HG02798 (cell line): ENCODE measurements around the gene OTOP1.
"Not testable (repeated sequence)": the region's sequence is repeated elsewhere in the genome, so short reads cannot be mapped to it uniquely, and the experiment has no call there.

Experiments
- ATAC-seq: cut with Tn5 transposase; IDR thresholded peaks from one replicate; pipeline ENCODE4 v1.9.1; 2021; ENCODE audit warnings: mild to moderate bottlenecking; ENCODE audit not compliant: unreplicated experiment, poor library complexity

The OTOP1 gene

DNA sequence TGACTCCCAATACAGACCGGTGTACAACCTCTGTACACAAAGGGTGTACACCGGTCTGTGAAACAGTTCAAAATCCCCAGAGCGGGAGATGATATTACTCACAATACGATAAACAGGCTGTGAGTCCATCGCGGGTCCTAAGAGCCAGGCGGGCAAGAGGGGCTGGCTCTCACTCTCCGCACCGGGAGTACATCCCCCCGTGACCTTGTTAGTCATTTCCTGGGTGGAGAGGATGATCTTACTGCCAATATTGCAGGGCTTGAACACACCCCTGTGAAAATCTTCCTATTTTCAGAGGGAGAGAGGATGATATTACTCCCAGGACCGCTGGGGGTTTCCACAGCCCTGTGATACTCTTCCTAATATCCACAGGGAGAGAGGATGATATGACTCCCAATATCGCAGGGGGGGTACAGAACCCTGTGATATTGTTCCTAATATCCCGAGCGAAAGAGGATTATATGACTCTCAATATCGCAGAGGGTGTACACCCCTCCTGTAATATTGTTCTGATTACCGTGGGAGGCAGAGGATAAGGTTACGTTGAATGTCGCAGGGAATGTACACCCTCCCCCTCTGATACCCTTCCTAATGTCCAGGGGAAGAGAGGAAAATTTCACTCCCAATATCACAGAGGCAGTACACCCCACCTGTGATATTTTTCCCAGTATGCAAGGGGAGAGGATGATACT lies 60.9 kb downstream of the OTOP1 start:
- ATAC-seq: not testable (repeated sequence)

DNA sequence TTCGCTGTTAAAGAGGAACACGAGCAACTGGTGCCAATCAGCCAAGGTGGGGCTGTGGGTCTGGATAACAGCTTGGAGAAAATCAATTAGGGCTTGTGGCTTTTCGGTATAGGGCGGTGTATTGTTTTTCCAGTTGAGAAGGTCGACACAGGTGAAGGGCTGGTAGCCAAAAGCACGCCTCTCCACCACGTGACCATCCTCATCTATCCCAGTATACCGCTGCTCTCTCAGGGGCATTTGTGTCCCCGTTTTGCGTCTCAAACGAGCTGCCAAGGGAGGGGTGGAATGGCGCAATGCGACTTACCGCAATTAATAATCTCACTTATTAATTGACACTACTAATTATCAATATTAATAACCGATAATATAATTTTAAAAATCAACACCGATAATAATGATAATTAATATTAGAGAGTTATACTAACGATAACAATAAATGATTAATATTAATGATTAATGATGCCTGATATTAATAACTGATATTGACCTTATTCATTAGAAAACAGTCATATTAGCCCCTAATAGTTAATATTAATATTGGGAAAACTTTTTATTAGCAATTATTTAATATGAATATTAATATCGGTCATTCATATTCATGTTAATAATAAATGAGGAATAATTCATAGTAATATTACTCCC lies 62.1 kb downstream of the OTOP1 start:
- not testable (repeated sequence) for ATAC-seq

DNA sequence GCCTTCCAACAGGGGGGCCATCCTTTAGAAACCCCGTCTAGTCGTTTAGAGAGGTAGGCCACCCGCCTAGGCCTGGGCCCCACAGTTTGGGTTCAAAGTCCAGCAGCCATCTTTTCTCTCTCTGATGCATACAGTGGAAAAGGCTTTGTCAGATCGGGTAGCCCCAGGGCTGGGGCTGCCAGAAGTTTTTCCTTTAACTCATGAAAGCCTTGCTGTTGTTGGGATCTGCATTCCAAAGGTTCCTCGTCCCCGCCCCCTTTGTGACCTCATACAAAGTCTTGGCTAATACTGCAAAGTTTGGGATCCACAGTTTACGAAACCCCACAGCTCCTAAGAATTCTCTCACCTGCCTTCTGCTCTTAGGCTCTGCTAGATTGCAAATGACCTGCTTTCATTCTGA lies 64.5 kb downstream of the OTOP1 start:
- ATAC-seq: not testable (repeated sequence)

DNA sequence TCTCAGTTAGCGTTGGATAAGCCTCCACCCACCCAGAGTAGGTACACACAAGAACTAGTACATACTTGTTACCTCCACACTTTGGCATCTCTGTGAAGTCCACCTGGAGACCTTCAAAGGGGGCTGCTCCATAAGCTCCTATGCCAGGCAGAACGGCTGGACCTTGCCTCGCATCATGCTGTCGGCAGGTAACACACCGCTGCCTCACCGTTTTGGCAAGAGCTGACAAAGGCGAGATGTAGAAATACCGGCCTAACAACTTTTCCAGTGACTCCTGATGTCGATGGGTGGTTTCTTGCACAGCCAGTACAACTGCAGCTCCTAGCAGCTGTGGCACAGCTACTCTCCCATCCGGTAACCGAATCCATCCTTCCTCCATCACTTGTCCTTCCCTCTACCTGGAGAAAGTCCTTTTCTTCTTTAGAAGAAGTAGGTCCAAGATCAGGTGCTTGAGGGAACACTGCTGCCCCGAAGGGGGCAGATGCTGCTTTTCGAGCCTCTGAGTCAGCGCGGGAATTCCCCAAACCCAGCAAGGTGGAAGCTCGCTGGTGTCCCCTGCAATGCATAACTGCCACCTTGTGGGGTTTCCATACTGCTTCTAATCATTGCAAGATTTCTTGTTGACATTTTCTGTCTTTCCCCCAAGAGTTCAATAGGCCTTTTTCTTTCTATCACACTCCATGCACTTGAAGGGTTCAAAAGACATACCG lies 65.6 kb downstream of the OTOP1 start:
- ATAC-seq: not testable (repeated sequence)

DNA sequence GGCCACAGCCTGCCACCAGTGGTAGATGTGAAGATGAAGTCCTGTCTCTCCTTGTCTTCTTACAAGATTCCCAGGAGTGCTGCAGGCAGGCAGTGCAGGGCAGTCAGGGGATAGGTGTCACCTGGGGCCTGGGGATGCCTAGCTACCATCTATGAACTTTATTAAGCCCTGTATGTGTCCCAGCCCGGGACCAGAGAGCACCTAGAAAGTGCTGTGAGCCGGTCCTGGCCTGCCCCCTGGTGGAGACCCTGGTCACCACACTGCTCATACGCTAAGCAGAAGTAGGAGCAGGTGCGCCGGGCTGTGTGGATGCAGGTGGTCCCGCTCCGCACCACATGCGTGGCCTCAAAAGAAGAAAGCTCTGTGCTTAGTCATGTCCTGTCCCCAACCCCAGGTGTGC lies 81.1 kb downstream of the OTOP1 start:
- not testable (repeated sequence) for ATAC-seq

DNA sequence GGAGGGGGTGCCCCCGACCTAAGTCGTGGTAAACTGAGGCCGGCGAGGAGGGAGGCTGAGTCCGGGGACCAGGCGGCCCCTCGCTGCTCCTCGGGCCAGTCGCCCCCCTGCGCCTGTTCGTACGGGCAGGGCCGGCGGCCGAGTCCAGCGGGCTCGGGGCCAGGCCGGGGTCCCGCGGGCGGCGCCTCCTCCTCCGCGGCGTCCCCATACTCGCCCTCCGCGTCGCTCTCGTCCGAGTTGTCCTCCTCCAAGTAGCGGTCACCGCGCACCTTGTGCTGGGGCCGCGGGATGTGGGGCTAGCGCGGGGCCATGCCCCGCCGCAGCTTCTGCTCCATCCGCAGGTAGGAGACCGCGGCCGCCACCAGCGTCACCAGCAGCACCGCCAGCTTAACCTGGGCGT lies 83.4 kb downstream of the OTOP1 start:
- not testable (repeated sequence) for ATAC-seq

DNA sequence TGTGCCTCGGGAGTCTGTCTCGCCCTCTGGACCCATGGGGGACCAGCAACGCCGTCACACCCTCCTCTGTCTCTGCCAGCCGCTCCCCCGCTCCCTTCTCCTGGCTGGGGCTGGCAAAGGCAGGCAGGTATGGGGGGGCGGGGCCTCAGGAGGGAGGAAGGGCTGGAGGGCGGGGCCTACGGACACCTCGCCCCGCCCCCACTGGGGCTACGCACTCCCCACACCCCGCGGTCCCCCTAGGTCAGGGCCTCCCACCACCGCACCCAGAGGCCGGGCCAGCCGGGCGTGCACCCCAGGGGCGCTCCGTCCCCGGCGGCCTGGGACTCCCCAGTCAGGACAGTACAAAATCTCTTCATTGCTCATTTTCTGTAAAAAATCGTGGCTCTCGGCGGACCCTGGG lies 84.0 kb downstream of the OTOP1 start:
- ATAC-seq: not testable (repeated sequence)

DNA sequence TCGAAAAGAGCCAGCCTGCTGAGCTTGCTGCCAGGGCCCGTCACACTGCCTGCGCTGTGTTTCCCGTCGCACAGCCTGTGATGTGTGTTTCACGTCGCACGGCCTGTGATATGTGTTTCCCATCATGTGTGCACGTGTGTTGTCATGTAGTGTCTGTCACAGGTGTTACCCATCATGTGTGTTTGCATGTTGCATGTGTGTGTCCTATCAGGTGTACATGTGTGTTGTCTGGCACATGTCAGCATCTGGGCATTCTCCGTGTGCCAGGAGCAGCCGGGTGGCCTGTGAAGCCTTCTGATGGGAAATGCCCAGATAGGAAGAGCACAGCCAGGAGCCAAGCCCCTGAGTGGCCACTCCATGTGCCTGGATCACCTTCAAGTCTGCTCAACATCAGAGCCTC lies 85.5 kb downstream of the OTOP1 start:
- not testable (repeated sequence) for ATAC-seq
